HG03460 (cell line): Measurements from ENCODE around the gene VASN.

Source experiments
- ATAC-seq: cut with Tn5 transposase; IDR thresholded peaks from one replicate; pipeline ENCODE4 v1.9.1; 2021; ENCODE audit not compliant: unreplicated experiment

Gene VASN

GRCh38 chr16:4419402-4419959, 47.8 kb downstream of the VASN start:
- ATAC-seq = no peak

- ATAC-seq = no peak
These were observed 49.0 kb downstream of the VASN start for GRCh38 chr16:4420505-4421105.

- ATAC-seq = peak; percentile 89
These were observed 53.9 kb downstream of the VASN start, which contains the start of gene DNAJA3 for GRCh38 chr16:4425378-4426020. Gene DNAJA3, plus strand, starts transcription at chr16:4425868. Its CDS starts 14 bp downstream, at chr16:4425882.

- peak; percentile 24 for ATAC-seq
These were observed 54.5 kb downstream of the VASN start for GRCh38 chr16:4426021-4426684.

- ATAC-seq = no peak
These were observed 55.2 kb downstream of the VASN start for GRCh38 chr16:4426722-4427372.

GRCh38 chr16:4428500-4428899, 56.9 kb downstream of the VASN start:
- ATAC-seq = no peak

- no peak for ATAC-seq
These were observed 59.4 kb downstream of the VASN start for GRCh38 chr16:4431023-4431422.
